ENCODE data around the gene STKLD1. TPM values are rescaled to one million over a fixed set of nuclear protein-coding genes. Genes with fewer than 3 reads are reported as not detected.

The STKLD1 gene
- total and polyA plus RNA-seq, 7 experiments from 2014 or later: 0.78 to 1.8 (median 1.4) TPM; not detected in 1

- ATAC-seq (no peak), DNase-seq (no peak)
- peak overlapping the region in 9 of 10 donors; percentile 48 to 86 (median 66) for H3K4me3 Mint-ChIP-seq
- no peaks in the 10 kb centered on the region for H3K27me3 Mint-ChIP-seq
- peaks cover 45 to 61% of the 10 kb centered on the region in 2 donors for H3K4me1 ChIP-seq (ENCODE audit: control insufficient read depth in 2 of 2, insufficient read depth in 2 of 2, low read length in 2 of 2)
- no peaks in the 10 kb centered on the region for H3K9me3 Mint-ChIP-seq
- peak overlapping the region; percentile 67 to 96 (median 88) for H3K27ac Mint-ChIP-seq
- H3K27ac ChIP-seq (ENCODE audit: low read depth, low read length): no peak overlapping the region
- H3K36me3 Mint-ChIP-seq: peaks cover 0 to 38% (median 4%) of the 10 kb centered on the region in 5 donors
- peaks cover 10 to 63% (median 27%) of the 10 kb centered on the region in 3 experiments for H3K36me3 ChIP-seq (ENCODE audit: control insufficient read depth in 2 of 3, insufficient read depth in 3 of 3, low read length in 3 of 3)
- H3K27me3 ChIP-seq (ENCODE audit: control insufficient read depth in 2 of 2, insufficient read depth in 2 of 2, low read length in 2 of 2): no peaks in the 10 kb centered on the region
- no peak overlapping the region for H3K4me3 ChIP-seq (ENCODE audit: low read length)
- intact Hi-C loops (cut with micrococcal nuclease): no loop called here
- H3K9me3 ChIP-seq (ENCODE audit: control insufficient read depth in 2 of 3, low read length in 3 of 3): no peaks in the 10 kb centered on the region
- POLR2A ChIA-PET: interaction anchor here (13.6 kb wide), 1 partner anchor 14 kb away, joined by 185 read pairs; the partner anchor contains the start of genes SURF1 and SURF2
- H3K4me1 Mint-ChIP-seq: peaks cover 45 to 72% (median 60%) of the 10 kb centered on the region in 7 donors
- CTCF ChIA-PET: no interaction called here
These were observed 7.8 kb upstream of the STKLD1 start for GRCh38 chr9:133368249-133368881.

- H3K9me3 Mint-ChIP-seq: no peaks in the 10 kb centered on the region
- H3K4me1 Mint-ChIP-seq: peaks cover 52 to 76% (median 62%) of the 10 kb centered on the region in 7 donors
- ChIA-PET POLR2A (interaction anchor here (1.1 to 13.6 kb wide), 3 partner anchors 15 to 165 kb away, joined by 3 to 185 read pairs (median 3); partner anchors contain the start of genes ADAMTSL2, SURF1 and SURF2), CTCF (interaction anchor here (0.6 to 1.9 kb wide), 2 partner anchors 40 to 182 kb away, joined by 3 to 4 read pairs; no protein-coding TSS in a partner anchor)
- peaks cover 8 to 53% (median 24%) of the 10 kb centered on the region in 3 experiments for H3K36me3 ChIP-seq (ENCODE audit: control insufficient read depth in 2 of 3, insufficient read depth in 3 of 3, low read length in 3 of 3)
- peak overlapping the region; percentile 53 for H3K4me3 ChIP-seq (ENCODE audit: low read length)
- DNase-seq: no peak
- H3K36me3 Mint-ChIP-seq: peaks cover 0 to 33% (median 0%) of the 10 kb centered on the region in 5 donors
- no peak for ATAC-seq
- H3K27ac Mint-ChIP-seq: peak overlapping the region; percentile 48 to 96 (median 93)
- no peaks in the 10 kb centered on the region for H3K9me3 ChIP-seq (ENCODE audit: control insufficient read depth in 2 of 3, low read length in 3 of 3)
- peaks cover 45 to 70% of the 10 kb centered on the region in 2 donors for H3K4me1 ChIP-seq (ENCODE audit: control insufficient read depth in 2 of 2, insufficient read depth in 2 of 2, low read length in 2 of 2)
- H3K27ac ChIP-seq (ENCODE audit: low read depth, low read length): peak overlapping the region; percentile 86
- H3K27me3 Mint-ChIP-seq: no peaks in the 10 kb centered on the region
- H3K4me3 Mint-ChIP-seq: peak overlapping the region; percentile 32 to 87 (median 69)
- intact Hi-C loops (cut with micrococcal nuclease): no loop called here
- H3K27me3 ChIP-seq (ENCODE audit: control insufficient read depth in 2 of 2, insufficient read depth in 2 of 2, low read length in 2 of 2): no peaks in the 10 kb centered on the region
These were observed 6.7 kb upstream of the STKLD1 start for GRCh38 chr9:133369422-133369821.

DNA sequence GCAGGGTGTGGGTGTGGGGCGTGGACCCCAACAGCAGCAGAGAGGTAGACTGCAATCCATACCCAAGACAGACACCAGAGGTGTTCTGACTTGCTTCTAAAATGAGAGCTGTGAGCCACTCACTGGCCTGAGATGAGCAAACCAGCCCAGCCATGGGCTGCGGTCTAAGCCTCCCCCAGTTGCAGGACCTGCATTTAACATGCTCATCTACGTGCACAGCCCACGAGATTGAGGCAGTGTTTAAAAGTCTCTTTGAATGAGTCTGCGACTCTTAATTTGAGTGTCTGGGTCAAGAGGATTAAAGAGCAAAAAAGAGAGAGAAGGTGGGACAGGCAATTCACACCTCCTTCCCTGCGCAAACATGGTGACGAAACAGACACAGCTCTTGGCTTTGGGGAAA, 6.2 kb upstream of the STKLD1 start:
- peaks cover 7 to 49% (median 21%) of the 10 kb centered on the region in 3 experiments for H3K36me3 ChIP-seq (ENCODE audit: control insufficient read depth in 2 of 3, insufficient read depth in 3 of 3, low read length in 3 of 3)
- H3K27ac Mint-ChIP-seq: peak overlapping the region; percentile 82 to 96 (median 94)
- intact Hi-C loops (cut with micrococcal nuclease): loop anchor here in 1 of 2 donors (2.0 to 10.0 kb wide), 3 partner anchors 13 to 795 kb away; partner anchors contain the start of genes RNU6ATAC, SURF1 and SURF2
- peaks cover 50 to 70% of the 10 kb centered on the region in 2 donors for H3K4me1 ChIP-seq (ENCODE audit: control insufficient read depth in 2 of 2, insufficient read depth in 2 of 2, low read length in 2 of 2)
- ChIA-PET POLR2A (interaction anchor here (1.1 to 13.6 kb wide), 3 partner anchors 15 to 164 kb away, joined by 3 to 185 read pairs (median 3); partner anchors contain the start of genes ADAMTSL2, SURF1 and SURF2), CTCF (interaction anchor here (1.9 to 2.5 kb wide), 2 partner anchors 18 to 40 kb away, joined by 4 to 11 read pairs; no protein-coding TSS in a partner anchor)
- ATAC-seq (no peak), DNase-seq (no peak)
- H3K4me3 Mint-ChIP-seq: peak overlapping the region; percentile 74 to 87 (median 84)
- H3K9me3 Mint-ChIP-seq: no peaks in the 10 kb centered on the region
- H3K9me3 ChIP-seq (ENCODE audit: control insufficient read depth in 2 of 3, low read length in 3 of 3): no peaks in the 10 kb centered on the region
- peak overlapping the region; percentile 86 for H3K27ac ChIP-seq (ENCODE audit: low read depth, low read length)
- no peaks in the 10 kb centered on the region for H3K27me3 ChIP-seq (ENCODE audit: control insufficient read depth in 2 of 2, insufficient read depth in 2 of 2, low read length in 2 of 2)
- H3K27me3 Mint-ChIP-seq: no peaks in the 10 kb centered on the region
- H3K4me3 ChIP-seq (ENCODE audit: low read length): peak overlapping the region; percentile 53
- peaks cover 57 to 81% (median 67%) of the 10 kb centered on the region in 7 donors for H3K4me1 Mint-ChIP-seq
- peaks cover 0 to 38% (median 0%) of the 10 kb centered on the region in 5 donors for H3K36me3 Mint-ChIP-seq

GRCh38 chr9:133370685-133371084, 5.5 kb upstream of the STKLD1 start:
- peaks cover 60 to 83% (median 70%) of the 10 kb centered on the region in 7 donors for H3K4me1 Mint-ChIP-seq
- Histone ChIP-seq H3K4me3 (ENCODE audit: low read length) (peak overlapping the region; percentile 53), H3K4me1 (ENCODE audit: control insufficient read depth in 2 of 2, insufficient read depth in 2 of 2, low read length in 2 of 2) (peaks cover 52 to 70% of the 10 kb centered on the region in 2 donors), H3K27ac (ENCODE audit: low read depth, low read length) (peak overlapping the region; percentile 86), H3K9me3 (ENCODE audit: control insufficient read depth in 2 of 3, low read length in 3 of 3) (no peaks in the 10 kb centered on the region), H3K27me3 (ENCODE audit: control insufficient read depth in 2 of 2, insufficient read depth in 2 of 2, low read length in 2 of 2) (no peaks in the 10 kb centered on the region), H3K36me3 (ENCODE audit: control insufficient read depth in 2 of 3, insufficient read depth in 3 of 3, low read length in 3 of 3) (peaks cover 0 to 42% (median 14%) of the 10 kb centered on the region in 3 experiments)
- ChIA-PET POLR2A (interaction anchor here (0.7 to 13.6 kb wide), 10 partner anchors 8 to 310 kb away, joined by 3 to 185 read pairs (median 3); partner anchors contain the start of genes ADAMTSL2, MED22, RPL7A and SURF1), CTCF (interaction anchor here (0.6 to 3.5 kb wide), 7 partner anchors 12 to 187 kb away, joined by 3 to 21 read pairs (median 11); no protein-coding TSS in a partner anchor)
- no peaks in the 10 kb centered on the region for H3K27me3 Mint-ChIP-seq
- no peaks in the 10 kb centered on the region for H3K9me3 Mint-ChIP-seq
- intact Hi-C loops (cut with micrococcal nuclease): loop anchor here (1.0 to 10.0 kb wide), 7 partner anchors 14 to 794 kb away; partner anchors contain the start of genes MED22 (in 2 of the 2), RPL7A (in 2 of the 2), SURF1 (in 2 of the 2) and SURF2 (in 2 of the 2)
- H3K36me3 Mint-ChIP-seq: peaks cover 0 to 40% (median 0%) of the 10 kb centered on the region in 5 donors
- DNase-seq (peak in 6 of 9 donors; percentile 13 to 54 (median 48)), ATAC-seq (peak; percentile 58)
- H3K27ac Mint-ChIP-seq: peak overlapping the region; percentile 82 to 96 (median 94)
- peak overlapping the region; percentile 74 to 87 (median 84) for H3K4me3 Mint-ChIP-seq

DNA sequence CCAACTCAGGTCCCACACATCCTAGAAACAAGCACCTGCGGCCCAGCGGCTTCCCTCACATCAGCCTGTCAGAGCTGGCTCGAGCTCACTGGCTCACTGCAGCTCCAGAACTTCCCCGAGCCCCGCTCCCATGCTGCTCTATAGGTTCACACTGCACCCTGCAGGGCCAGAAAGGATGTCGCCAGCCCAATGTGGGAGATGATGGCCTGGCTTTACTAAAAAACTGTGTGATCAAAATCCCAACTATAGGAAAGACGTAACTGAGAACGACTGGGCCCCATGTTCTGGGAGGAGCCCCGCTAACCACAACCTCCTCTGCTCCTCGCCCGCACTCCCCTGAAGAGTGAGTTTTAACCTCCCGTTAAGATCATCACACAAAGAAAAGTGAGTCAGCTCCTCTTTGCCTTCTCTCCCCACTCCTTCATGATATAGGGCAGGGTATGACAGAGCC, 4.9 kb upstream of the STKLD1 start:
- intact Hi-C loops (cut with micrococcal nuclease): loop anchor here (1.0 to 10.0 kb wide), 7 partner anchors 14 to 794 kb away; partner anchors contain the start of genes MED22 (in 2 of the 2), RPL7A (in 2 of the 2), SURF1 (in 2 of the 2) and SURF2 (in 2 of the 2)
- H3K4me3 ChIP-seq (ENCODE audit: low read length): peak overlapping the region; percentile 53
- POLR2A ChIA-PET: interaction anchor here (0.7 to 13.6 kb wide), 10 partner anchors 8 to 310 kb away, joined by 3 to 185 read pairs (median 4); partner anchors contain the start of genes ADAMTSL2, MED22, RPL7A and SURF1

More for the DNA sequence above, 4.9 kb upstream of the STKLD1 start:
- H3K36me3 ChIP-seq (ENCODE audit: control insufficient read depth in 2 of 3, insufficient read depth in 3 of 3, low read length in 3 of 3): peaks cover 0 to 36% (median 8%) of the 10 kb centered on the region in 3 experiments
- H3K9me3 ChIP-seq (ENCODE audit: control insufficient read depth in 2 of 3, low read length in 3 of 3): no peaks in the 10 kb centered on the region
- peaks cover 58 to 81% (median 64%) of the 10 kb centered on the region in 7 donors for H3K4me1 Mint-ChIP-seq
- peak overlapping the region; percentile 82 to 96 (median 94) for H3K27ac Mint-ChIP-seq
- H3K36me3 Mint-ChIP-seq: peaks cover 0 to 36% (median 0%) of the 10 kb centered on the region in 5 donors
- H3K9me3 Mint-ChIP-seq: no peaks in the 10 kb centered on the region
- no peaks in the 10 kb centered on the region for H3K27me3 ChIP-seq (ENCODE audit: control insufficient read depth in 2 of 2, insufficient read depth in 2 of 2, low read length in 2 of 2)
- H3K27ac ChIP-seq (ENCODE audit: low read depth, low read length): peak overlapping the region; percentile 86
- no peaks in the 10 kb centered on the region for H3K27me3 Mint-ChIP-seq
- DNase-seq (peak in 8 of 9 donors; percentile 54 to 78 (median 64)), ATAC-seq (peak; percentile 60)
- peak overlapping the region; percentile 74 to 87 (median 84) for H3K4me3 Mint-ChIP-seq
- CTCF ChIA-PET: interaction anchor here (0.6 to 3.5 kb wide), 7 partner anchors 13 to 188 kb away, joined by 3 to 21 read pairs (median 11); no protein-coding TSS in a partner anchor
- peaks cover 52 to 70% of the 10 kb centered on the region in 2 donors for H3K4me1 ChIP-seq (ENCODE audit: control insufficient read depth in 2 of 2, insufficient read depth in 2 of 2, low read length in 2 of 2)

Data from naive thymus-derived CD4-positive, alpha-beta T cell (primary cell).